CD4-positive, alpha-beta T cell treated with Interleukin-6 at 100 ng/mL for 8 hours (primary cell): ENCODE data around the gene TTLL13.

ENCODE experiments used
- DNase-seq: peaks from one replicate; pipeline ENCODE4 v3.0.0-alpha.2; 2020; ENCODE audit warnings: mixed read lengths, low spot score

TTLL13 gene

GRCh38 chr15:90214553-90215196 lies 34.7 kb upstream of the TTLL13 start:
- no peak for DNase-seq

GRCh38 chr15:90217671-90218394 lies 31.5 kb upstream of the TTLL13 start:
- no peak for DNase-seq

GRCh38 chr15:90219421-90220141 lies 29.8 kb upstream of the TTLL13 start:
- DNase-seq: peak; percentile 40

- DNase-seq: no peak
These were observed 28.0 kb upstream of the TTLL13 start for GRCh38 chr15:90221246-90221900.

GRCh38 chr15:90222547-90222946 lies 26.8 kb upstream of the TTLL13 start:
- no peak for DNase-seq

GRCh38 chr15:90223441-90224165 lies 25.8 kb upstream of the TTLL13 start:
- DNase-seq: no peak

- DNase-seq: no peak
These were observed 24.3 kb upstream of the TTLL13 start for GRCh38 chr15:90225047-90225446.

GRCh38 chr15:90225504-90226234 lies 23.7 kb upstream of the TTLL13 start:
- no peak for DNase-seq

- no peak for DNase-seq
These were observed 22.0 kb upstream of the TTLL13 start for GRCh38 chr15:90227336-90227735.

- no peak for DNase-seq
These were observed 21.3 kb upstream of the TTLL13 start for GRCh38 chr15:90227816-90228772.

- DNase-seq: no peak
These were observed 20.4 kb upstream of the TTLL13 start for GRCh38 chr15:90228960-90229359.

- DNase-seq: no peak
These were observed 19.3 kb upstream of the TTLL13 start for GRCh38 chr15:90230071-90230494.

- DNase-seq: no peak
These were observed 18.7 kb upstream of the TTLL13 start for GRCh38 chr15:90230610-90231009.

- peak; percentile 83 for DNase-seq
These were observed 18.0 kb upstream of the TTLL13 start for GRCh38 chr15:90231028-90232017.

- DNase-seq: no peak
These were observed 17.2 kb upstream of the TTLL13 start for GRCh38 chr15:90232196-90232595.

- no peak for DNase-seq
These were observed 16.4 kb upstream of the TTLL13 start for GRCh38 chr15:90232941-90233386.

GRCh38 chr15:90233387-90234095 lies 15.8 kb upstream of the TTLL13 start, which contains the start of gene CIB1:
CIB1 (minus strand) TSS chr15:90233941; CDS start chr15:90233885, 56 bp downstream.
- peak; percentile 97 for DNase-seq
